MG63 (cell line): ENCODE measurements around the gene ADAMTSL2. TPM values are rescaled to one million over a fixed set of nuclear protein-coding genes. Genes with fewer than 3 reads are reported as not detected.

Source experiments
- DNase-seq: peaks from one replicate; pipeline ENCODE4 v3.0.0-alpha.2; 2020
- H3K27me3 ChIP-seq: fragments of 250-450 bp; sonication (Bioruptor Pico); 2 replicates; pipeline ENCODE4 v1.5.1; 2020; ENCODE audit warnings: mild to moderate bottlenecking, moderate library complexity
- H3K36me3 ChIP-seq: fragments of 250-450 bp; sonication (Bioruptor Pico); 2 replicates; pipeline ENCODE4 v1.5.1; 2020; ENCODE audit warnings: mild to moderate bottlenecking, moderate library complexity
- H3K4me3 ChIP-seq: fragments of 250-450 bp; sonication (Bioruptor Pico); 2 replicates; pipeline ENCODE4 v1.5.1; 2020; ENCODE audit warnings: mild to moderate bottlenecking, moderate library complexity
- H3K9me3 ChIP-seq: fragments of 250-450 bp; sonication (Bioruptor Pico); 2 replicates; pipeline ENCODE4 v1.5.1; 2020; ENCODE audit warnings: mild to moderate bottlenecking, moderate library complexity
- total RNA-seq: library from RNA; depleted of rRNA; stranded (reverse); fragments of >200 nt; shearing (Covaris generic); gene quantifications from 2 replicates; pipeline ENCODE4 v1.2.3, GENCODE V29; 2014; ENCODE audit warnings: low replicate concordance

ADAMTSL2 gene
- total RNA-seq, 1 experiment from 2014 or later, result 0.72 TPM

- Histone ChIP-seq H3K36me3 (no peaks in the 10 kb centered on the region), H3K27me3 (no peaks in the 10 kb centered on the region), H3K9me3 (no peaks in the 10 kb centered on the region), H3K4me3 (no peak overlapping the region)
- no peak for DNase-seq
These were observed 21.0 kb upstream of the ADAMTSL2 start for GRCh38 chr9:133513214-133514100.

- DNase-seq, result no peak
- Histone ChIP-seq H3K9me3 (no peaks in the 10 kb centered on the region), H3K4me3 (no peak overlapping the region), H3K36me3 (no peaks in the 10 kb centered on the region), H3K27me3 (no peaks in the 10 kb centered on the region)
These were observed 19.9 kb upstream of the ADAMTSL2 start for GRCh38 chr9:133514460-133515239.

GRCh38 chr9:133515240-133515610 lies 19.3 kb upstream of the ADAMTSL2 start:
- Histone ChIP-seq H3K9me3 (no peaks in the 10 kb centered on the region), H3K4me3 (no peak overlapping the region), H3K36me3 (no peaks in the 10 kb centered on the region), H3K27me3 (no peaks in the 10 kb centered on the region)
- no peak for DNase-seq

- Histone ChIP-seq H3K9me3 (no peaks in the 10 kb centered on the region), H3K4me3 (no peak overlapping the region), H3K36me3 (no peaks in the 10 kb centered on the region), H3K27me3 (no peaks in the 10 kb centered on the region)
- no peak for DNase-seq
These were observed 18.8 kb upstream of the ADAMTSL2 start for GRCh38 chr9:133515615-133516255.

DNA sequence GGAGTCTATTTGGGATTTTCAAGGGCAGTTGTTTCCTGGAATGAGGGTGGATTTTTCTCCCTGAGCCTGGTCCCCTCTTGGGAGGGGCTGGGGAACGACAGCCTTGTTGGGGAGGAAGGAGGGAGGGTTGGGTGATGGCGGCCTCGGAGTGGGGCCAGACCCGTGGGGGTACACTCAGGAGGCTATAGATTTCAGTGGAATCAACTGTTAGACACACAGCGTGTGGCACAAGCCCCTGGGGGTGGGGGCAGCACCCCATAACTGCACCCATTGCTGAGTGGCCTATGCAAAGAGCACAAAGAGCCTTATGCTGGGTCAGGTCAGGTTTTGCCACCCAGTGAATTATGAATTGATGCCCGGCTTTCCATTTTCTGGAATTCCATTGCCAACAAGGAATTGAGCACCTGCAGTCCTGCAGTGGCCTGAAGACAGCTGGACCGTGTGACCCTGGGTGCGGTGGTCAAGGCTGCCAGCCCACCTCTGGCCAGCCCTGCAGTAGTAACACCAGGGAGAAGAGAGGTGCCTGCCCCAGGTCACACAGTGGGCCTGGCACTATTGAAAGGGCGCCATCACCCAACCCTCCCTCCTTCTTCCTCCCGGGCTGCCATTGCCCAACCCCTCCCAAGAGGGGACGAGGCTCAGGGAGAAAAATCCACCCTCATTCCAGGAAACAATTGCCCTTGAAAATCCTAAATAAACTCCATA lies 18.1 kb upstream of the ADAMTSL2 start:
- Histone ChIP-seq H3K9me3 (no peaks in the 10 kb centered on the region), H3K4me3 (no peak overlapping the region), H3K27me3 (no peaks in the 10 kb centered on the region), H3K36me3 (no peaks in the 10 kb centered on the region)
- no peak for DNase-seq

DNA sequence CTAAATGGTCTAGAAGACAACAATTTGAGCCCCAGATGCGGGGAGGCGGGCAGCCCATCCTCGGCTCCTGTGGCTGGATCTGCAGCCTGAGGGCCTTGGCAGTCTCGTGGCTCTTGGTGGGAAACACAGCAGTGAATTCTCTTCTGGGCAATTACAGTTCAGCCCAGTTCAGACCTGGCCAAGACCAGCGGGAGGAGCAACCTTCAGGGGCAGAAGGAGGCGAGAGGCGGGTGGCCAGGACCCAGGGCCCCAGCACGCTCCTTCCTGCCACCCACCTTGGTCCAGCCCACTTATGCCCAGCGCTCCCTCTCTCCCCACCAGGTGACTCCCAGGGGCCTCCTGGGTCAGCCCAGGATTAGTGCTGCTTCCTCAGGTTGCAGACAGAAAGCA lies 17.5 kb upstream of the ADAMTSL2 start:
- Histone ChIP-seq H3K9me3 (no peaks in the 10 kb centered on the region), H3K36me3 (no peaks in the 10 kb centered on the region), H3K27me3 (no peaks in the 10 kb centered on the region), H3K4me3 (no peak overlapping the region)
- DNase-seq, result no peak

DNA sequence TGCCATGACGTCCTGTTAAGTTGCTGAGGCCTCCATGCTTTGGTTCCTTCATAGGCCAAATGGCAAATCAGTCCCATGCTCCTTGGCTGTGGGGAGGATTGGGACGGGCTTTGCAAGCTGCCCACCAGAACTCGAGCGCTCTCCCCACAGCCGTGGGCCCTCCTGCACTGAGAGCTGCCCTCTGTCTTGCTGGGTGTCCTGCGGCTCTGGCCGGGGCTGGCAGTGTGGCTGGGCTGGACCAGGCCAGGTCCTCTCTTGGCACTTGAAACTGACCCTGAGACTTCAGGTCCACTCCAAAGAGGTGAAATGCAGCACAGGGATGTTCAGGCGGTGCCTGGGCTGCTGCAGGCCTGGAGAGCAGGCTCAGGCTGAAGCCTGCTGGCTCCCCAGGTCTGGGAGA lies 16.8 kb upstream of the ADAMTSL2 start:
- no peak for DNase-seq
- Histone ChIP-seq H3K27me3 (no peaks in the 10 kb centered on the region), H3K36me3 (no peaks in the 10 kb centered on the region), H3K9me3 (no peaks in the 10 kb centered on the region), H3K4me3 (no peak overlapping the region)

DNA sequence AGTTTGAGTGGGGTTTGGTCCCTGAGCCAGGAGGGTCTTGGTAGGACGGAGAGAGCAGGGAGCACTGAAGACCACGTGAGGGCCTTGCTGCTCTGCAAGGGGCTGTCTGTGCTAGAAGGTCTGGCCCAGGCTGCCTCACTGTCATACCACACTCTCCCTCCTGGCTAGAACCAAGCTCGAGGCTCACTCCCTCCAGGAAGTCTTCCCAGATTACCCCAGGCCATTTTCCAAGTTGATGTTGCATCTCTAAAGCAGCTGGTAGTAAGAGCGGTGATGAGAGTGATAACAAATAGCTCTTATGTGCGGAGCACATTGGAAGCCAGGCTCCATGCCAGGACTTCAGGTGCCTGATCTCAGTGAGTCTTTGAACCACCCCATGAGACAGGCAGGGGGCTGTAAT lies 16.3 kb upstream of the ADAMTSL2 start:
- Histone ChIP-seq H3K27me3 (no peaks in the 10 kb centered on the region), H3K4me3 (no peak overlapping the region), H3K36me3 (no peaks in the 10 kb centered on the region), H3K9me3 (no peaks in the 10 kb centered on the region)
- no peak for DNase-seq

DNA sequence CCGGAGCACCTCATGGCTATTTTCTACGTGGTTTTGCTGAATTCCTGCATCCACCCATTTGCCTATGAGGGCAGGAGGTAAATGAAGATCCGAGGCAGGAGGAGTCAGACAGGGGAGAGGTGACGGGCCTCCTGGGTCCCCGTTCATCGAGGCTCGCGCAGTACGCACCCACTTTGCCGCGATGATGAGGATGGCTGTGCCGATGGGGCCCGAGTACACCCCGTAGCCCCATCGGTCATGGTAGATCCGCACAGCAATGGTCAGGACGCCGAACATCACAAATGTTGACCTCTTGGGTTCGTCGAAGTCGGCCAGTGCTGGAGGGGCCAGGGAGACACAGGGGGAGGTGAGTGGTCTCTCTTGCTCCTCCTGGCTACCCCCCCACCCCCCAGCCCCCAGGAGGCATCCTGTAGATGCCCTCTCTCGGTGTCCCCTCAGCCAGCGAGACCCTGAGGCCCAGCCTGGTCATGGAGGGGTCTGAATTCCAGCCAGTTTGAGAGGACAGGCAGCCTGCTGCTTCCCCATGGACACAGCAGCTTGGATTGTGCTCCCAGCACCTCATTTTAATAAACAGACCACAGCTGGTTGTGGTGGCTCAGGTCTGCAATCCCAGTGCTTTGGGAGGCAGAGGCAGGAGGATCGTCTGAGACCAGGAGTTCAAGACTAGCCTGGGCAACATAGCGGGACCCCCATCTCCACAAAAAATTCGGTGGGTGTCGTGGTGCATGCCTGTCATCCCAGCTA lies 15.6 kb upstream of the ADAMTSL2 start:
- H3K36me3 ChIP-seq, result no peaks in the 10 kb centered on the region
- H3K27me3 ChIP-seq, result no peaks in the 10 kb centered on the region
- H3K4me3 ChIP-seq, result no peak overlapping the region
- no peaks in the 10 kb centered on the region for H3K9me3 ChIP-seq
- no peak for DNase-seq

DNA sequence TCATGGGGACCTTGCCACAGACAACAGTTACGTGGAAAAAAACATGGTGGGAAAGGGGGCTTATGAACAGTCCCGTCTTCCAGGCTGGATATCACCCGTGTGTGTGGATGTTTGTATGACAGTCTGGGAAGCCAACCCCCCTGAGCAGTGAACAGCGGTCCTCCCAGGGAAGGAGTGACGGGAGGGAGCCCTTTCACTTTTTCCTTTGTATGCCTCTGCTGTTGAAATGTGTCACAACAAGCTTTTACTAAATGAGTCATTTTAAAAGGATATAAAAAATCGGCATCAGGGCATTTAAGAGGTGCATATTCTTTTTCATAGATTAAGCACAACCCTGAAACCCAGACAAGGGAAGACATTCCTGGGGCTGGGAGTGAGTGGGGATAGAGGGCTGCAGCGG lies 14.8 kb upstream of the ADAMTSL2 start:
- no peak for DNase-seq
- H3K9me3 ChIP-seq, result no peaks in the 10 kb centered on the region
- no peaks in the 10 kb centered on the region for H3K36me3 ChIP-seq
- no peaks in the 10 kb centered on the region for H3K27me3 ChIP-seq
- no peak overlapping the region for H3K4me3 ChIP-seq

GRCh38 chr9:133520121-133520835 lies 14.2 kb upstream of the ADAMTSL2 start:
- DNase-seq, result no peak
- Histone ChIP-seq H3K4me3 (no peak overlapping the region), H3K36me3 (no peaks in the 10 kb centered on the region), H3K27me3 (no peaks in the 10 kb centered on the region), H3K9me3 (no peaks in the 10 kb centered on the region)

GRCh38 chr9:133521122-133522072 lies 13.1 kb upstream of the ADAMTSL2 start:
- H3K27me3 ChIP-seq, result no peaks in the 10 kb centered on the region
- DNase-seq, result no peak

DNA sequence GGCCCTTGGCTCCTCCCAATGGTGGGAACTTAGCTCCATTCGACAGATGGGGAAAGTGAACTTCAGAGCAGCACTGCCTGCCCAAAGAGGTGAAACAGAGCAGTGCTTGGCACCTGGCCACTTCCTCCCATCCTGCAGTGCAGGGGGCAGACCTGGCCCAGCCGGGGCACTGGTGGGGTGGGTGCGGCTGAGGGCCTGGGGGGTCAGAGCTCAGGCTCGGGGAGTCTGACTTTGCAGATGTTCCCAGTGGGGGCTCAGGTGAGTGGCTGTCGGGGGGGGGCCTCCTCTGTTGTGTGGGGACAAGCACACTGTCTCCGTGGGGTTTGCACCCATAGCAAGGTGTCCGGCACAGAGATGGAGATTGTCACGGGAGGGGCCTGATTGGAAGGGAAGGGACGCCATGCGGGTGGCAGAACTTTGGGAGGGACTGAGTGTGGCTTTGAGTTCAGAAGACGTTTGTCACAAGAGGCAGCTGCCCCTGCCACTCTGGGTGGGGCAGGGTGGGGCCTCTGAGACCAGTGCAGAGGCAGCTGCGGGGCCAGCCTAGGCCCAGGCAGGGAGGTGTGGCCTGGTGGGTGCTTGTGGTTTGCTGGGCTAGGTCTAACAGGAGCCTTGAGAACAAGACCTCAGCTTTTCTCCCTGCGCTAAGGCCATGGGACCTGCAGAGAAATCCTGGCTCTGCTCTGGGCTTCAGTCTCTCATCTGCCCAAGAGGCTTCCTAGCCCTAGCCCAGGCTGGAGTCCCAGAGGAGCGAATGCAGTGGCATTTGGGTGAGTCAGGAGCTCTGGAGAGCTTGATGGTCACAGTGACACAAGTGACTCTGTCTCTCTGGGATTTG lies 12.2 kb upstream of the ADAMTSL2 start:
- Histone ChIP-seq H3K9me3 (no peaks in the 10 kb centered on the region), H3K27me3 (no peaks in the 10 kb centered on the region), H3K4me3 (no peak overlapping the region), H3K36me3 (no peaks in the 10 kb centered on the region)
- no peak for DNase-seq

More at GRCh38 chr9:133521122-133522072, 13.1 kb upstream of the ADAMTSL2 start:
- Histone ChIP-seq H3K36me3 (no peaks in the 10 kb centered on the region), H3K4me3 (no peak overlapping the region), H3K9me3 (no peaks in the 10 kb centered on the region)

DNA sequence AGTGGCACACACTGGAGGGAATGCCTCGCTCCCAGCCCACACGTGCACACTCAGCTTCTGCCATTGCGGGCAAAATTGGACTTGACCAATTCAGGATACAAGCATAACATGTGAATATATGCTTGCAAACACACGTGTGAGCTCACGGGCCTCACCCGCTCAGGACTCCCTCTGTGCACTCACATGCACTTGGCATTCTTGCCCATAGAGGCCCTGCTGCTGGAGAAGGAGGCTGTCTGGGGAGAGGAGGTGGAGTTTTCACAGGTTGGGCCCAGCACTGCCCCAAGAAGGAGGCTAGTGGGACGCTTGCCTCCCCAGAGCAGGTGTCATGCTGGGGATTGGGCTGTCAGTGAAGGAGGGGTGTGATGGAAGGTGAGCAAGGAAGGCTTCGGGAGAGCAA lies 11.4 kb upstream of the ADAMTSL2 start:
- no peak for DNase-seq
- H3K27me3 ChIP-seq, result no peaks in the 10 kb centered on the region

More for the DNA sequence above, 11.4 kb upstream of the ADAMTSL2 start:
- H3K9me3 ChIP-seq, result no peaks in the 10 kb centered on the region
- H3K4me3 ChIP-seq, result no peak overlapping the region
- no peaks in the 10 kb centered on the region for H3K36me3 ChIP-seq
